Endothelial cell of umbilical vein (primary cell): ENCODE results near the gene ATP13A5. TPM values are rescaled to one million over a fixed set of nuclear protein-coding genes. Genes with fewer than 3 reads are reported as not detected.

Experiments used
- BruUV-seq: library from RNA; stranded (reverse); fragments of 400-500 nt; replicated peaks from 2 replicates; lab custom pipeline; 2021; lab: Mats Ljungman, UMichigan
- CTCF ChIA-PET: fragments of 300-600, 350-600 bp; sonication (Branson Sonifier 250); formaldehyde crosslinking; loops from one replicate; lab custom pipeline; 2021; ENCODE audit warnings: antibody characterized with exemption, inconsistent platforms; lab: Charles Lee
- POLR2A ChIA-PET: fragments of 300-600, 350-600 bp; sonication (Branson Sonifier 250); formaldehyde crosslinking; loops from one replicate; lab custom pipeline; 2021; ENCODE audit warnings: antibody characterized with exemption, inconsistent platforms; lab: Charles Lee
- DNase-seq: peaks from one replicate; pipeline ENCODE4 v3.0.0-alpha.2; 2011; ENCODE audit warnings: low read depth, low spot score
- FAIRE-seq: peaks from 2 replicates; lab custom pipeline; 2011; peaks lifted over from hg19 to GRCh38; lab: Jason Lieb, UNC
- H2AFZ ChIP-seq: 2 replicates; pipeline ENCODE4 v1.6.0; 2012; ENCODE audit warnings: low read depth, low read length, control low read depth, inconsistent platforms
- H3K27ac ChIP-seq: 2 replicates; pipeline ENCODE4 v1.5.1; 2011; ENCODE audit warnings: low read depth, mild to moderate bottlenecking, control low read depth, low read length, moderate library complexity; ENCODE audit not compliant: insufficient read depth
- H3K27me3 ChIP-seq, 2 experiments: 2 replicates each; pipeline versions ENCODE4 v1.6.0 to v1.6.1; 2011; ENCODE audit warnings: low read length in 2 of 2, mixed read lengths in 1 of 2; ENCODE audit not compliant: control insufficient read depth in 2 of 2, insufficient read depth in 2 of 2
- H3K36me3 ChIP-seq, 2 experiments: 2 replicates in 1 of 2; 3 replicates in 1 of 2; pipeline ENCODE4 v1.5.1; 2011; ENCODE audit warnings: low read length in 2 of 2, mild to moderate bottlenecking in 1 of 2, moderate library complexity in 1 of 2; ENCODE audit not compliant: control insufficient read depth in 2 of 2, insufficient read depth in 2 of 2; ENCODE audit errors: extremely low read depth in 1 of 2
- H3K4me1 ChIP-seq: 3 replicates; pipeline ENCODE4 v1.5.1; 2011; ENCODE audit warnings: mild to moderate bottlenecking, low read length; ENCODE audit not compliant: control insufficient read depth, insufficient read depth; ENCODE audit errors: extremely low read depth
- H3K4me2 ChIP-seq: 2 replicates; pipeline ENCODE4 v1.6.1; 2011; ENCODE audit warnings: low read length, control low read depth, mixed read lengths; ENCODE audit not compliant: insufficient read depth
- H3K4me3 ChIP-seq, 3 experiments: fragments of 200-600 bp in 1 of 3; sonication (generic), shearing (Covaris generic) in 1 of 3; replicated peaks in 1 of 3; 2 replicates each; pipeline ENCODE4 v1.5.1; 2011 to 2016; ENCODE audit warnings: control low read depth in 3 of 3, low read length in 3 of 3, mild to moderate bottlenecking in 2 of 3, inconsistent platforms in 1 of 3, low read depth in 1 of 3, moderate library complexity in 1 of 3; ENCODE audit not compliant: insufficient read depth in 1 of 3
- H3K79me2 ChIP-seq: 2 replicates; pipeline ENCODE4 v1.6.0; 2012; ENCODE audit warnings: low read length, inconsistent platforms; ENCODE audit not compliant: control insufficient read depth, insufficient read depth
- H3K9ac ChIP-seq: replicated peaks from 2 replicates; pipeline ENCODE3; 2011; ENCODE audit warnings: low read length, control low read depth; ENCODE audit not compliant: insufficient read depth; ENCODE audit errors: extremely low read depth
- H3K9me1 ChIP-seq: replicated peaks from 3 replicates; pipeline ENCODE4 v1.6.0; 2011; ENCODE audit warnings: mild to moderate bottlenecking, low read length; ENCODE audit not compliant: control insufficient read depth, insufficient read depth; ENCODE audit errors: extremely low read depth
- H3K9me3 ChIP-seq: replicated peaks from 2 replicates; pipeline ENCODE4 v1.5.1; 2012; ENCODE audit warnings: low read length, inconsistent platforms; ENCODE audit not compliant: control insufficient read depth, insufficient read depth
- H4K20me1 ChIP-seq: replicated peaks from 2 replicates; pipeline ENCODE3; 2011; ENCODE audit warnings: mild to moderate bottlenecking, low read length; ENCODE audit not compliant: control insufficient read depth, insufficient read depth; ENCODE audit errors: extremely low read depth
- CTCF ChIP-seq, 2 donors: IDR thresholded peaks; 1 replicate in 1 of 2; 2 replicates in 1 of 2; pipeline ENCODE4 v1.5.1; 2011; ENCODE audit warnings: low read length in 2 of 2, mild to moderate bottlenecking in 2 of 2, moderate library complexity in 2 of 2, control low read depth in 1 of 2, inconsistent platforms in 1 of 2, low read depth in 1 of 2; ENCODE audit not compliant: insufficient read depth in 1 of 2; ENCODE audit errors: extremely low read depth in 1 of 2
- EZH2 ChIP-seq: IDR thresholded peaks from 2 replicates; pipeline ENCODE4 v1.6.1; 2012; ENCODE audit warnings: borderline replicate concordance, low read depth, mild to moderate bottlenecking, moderate library complexity, low read length, inconsistent platforms; ENCODE audit not compliant: severe bottlenecking
- FOS ChIP-seq: IDR thresholded peaks from 2 replicates; pipeline ENCODE4 v1.6.1; 2011; ENCODE audit warnings: mild to moderate bottlenecking, low read length, moderate library complexity, borderline replicate concordance; ENCODE audit not compliant: insufficient read depth
- GATA2 ChIP-seq: IDR thresholded peaks from 2 replicates; pipeline ENCODE4 v1.7.0; 2011; ENCODE audit warnings: low read depth, mild to moderate bottlenecking, moderate library complexity, mixed read lengths, low read length; ENCODE audit not compliant: insufficient read length, insufficient read depth
- JUN ChIP-seq: IDR thresholded peaks from 2 replicates; pipeline ENCODE4 v1.6.1; 2011; ENCODE audit warnings: borderline replicate concordance, low read depth; ENCODE audit not compliant: insufficient read length, insufficient read depth
- MAX ChIP-seq: IDR thresholded peaks from 2 replicates; pipeline ENCODE4 v1.6.1; 2011; ENCODE audit not compliant: insufficient read depth, insufficient read length
- MYC ChIP-seq: IDR thresholded peaks from one replicate; pipeline ENCODE4 v1.6.1; 2011; ENCODE audit warnings: mild to moderate bottlenecking, low read depth, low read length
- POLR2A ChIP-seq: IDR thresholded peaks from 2 replicates; pipeline ENCODE4 v1.6.1; 2012; ENCODE audit warnings: low read depth, mild to moderate bottlenecking, control low read depth, low read length
- POLR2AphosphoS5 ChIP-seq: IDR thresholded peaks from 2 replicates; pipeline ENCODE4 v1.6.1; 2012; ENCODE audit warnings: low read depth, mild to moderate bottlenecking, control low read depth, low read length, moderate library complexity; ENCODE audit not compliant: insufficient read depth
- dilution Hi-C: fragments of 300-500 bp; cut with MboI; formaldehyde crosslinking; loops from one replicate; pipeline ENCODE4 v1.15.0; 2019; ENCODE audit warnings: low sequenced_read_pairs; ENCODE audit not compliant: extremely low pct_ligation_motif_present
- intact Hi-C: fragments of 100-400 bp; cut with micrococcal nuclease; formaldehyde crosslinking; loops from one replicate; pipeline ENCODE4 v1.10.0; 2022
- polyA plus RNA-seq, 4 experiments: library from polyadenylated mRNA; depleted of rRNA in 3 of 4; stranded (reverse) in 3 of 4; unstranded in 1 of 4; fragments of >200 nt; gene quantifications; 2 replicates each; pipeline versions ENCODE4 v1.2.1 to v1.2.3, GENCODE V29; 2011 to 2012; ENCODE audit warnings: missing spikeins in 1 of 4
- total RNA-seq: library from RNA; stranded (reverse); gene quantifications from 2 replicates; pipeline ENCODE4 v1.2.3, GENCODE V29; 2021

Gene ATP13A5
- total and polyA plus RNA-seq, 2 donors (not counting 3 experiments of a cell fraction or from before 2014, with no cell fraction given): not detected

DNA sequence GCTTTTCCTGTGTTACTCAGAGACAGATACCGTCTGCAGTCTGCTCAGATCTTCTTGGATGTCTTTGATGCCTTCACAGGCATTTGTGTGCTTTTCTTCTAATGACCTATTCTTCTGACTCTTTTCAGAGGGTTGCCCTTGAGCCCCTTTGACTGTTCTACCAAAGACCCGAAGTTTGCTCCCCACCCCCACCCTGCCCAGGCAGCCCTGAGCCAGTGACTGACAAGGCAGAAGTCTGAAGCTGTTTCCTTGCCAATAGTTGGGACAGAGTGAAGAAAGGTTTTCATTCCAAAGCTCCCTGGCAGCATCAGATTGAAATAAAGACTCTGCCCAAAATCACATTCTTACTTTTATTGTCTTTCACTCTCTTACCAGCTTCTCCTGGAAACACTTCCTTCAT, 9.0 kb upstream of the ATP13A5 start:
- dilution Hi-C loops (no loop called here), intact Hi-C loops (no loop called here)
- no peaks in the 10 kb centered on the region for H3K27me3 ChIP-seq
- no peaks in the 10 kb centered on the region for H3K36me3 ChIP-seq
- BruUV-seq: no TSS peak
- H3K9me1 ChIP-seq: no peaks in the 10 kb centered on the region
- ChIA-PET POLR2A (no interaction called here), CTCF (no interaction called here)
- no peak overlapping the region for H3K4me2 ChIP-seq
- no peak overlapping the region for H2AFZ ChIP-seq
- no peak overlapping the region for H3K4me3 ChIP-seq
- no peaks in the 10 kb centered on the region for H3K4me1 ChIP-seq
- H3K27ac ChIP-seq: no peak overlapping the region
- FAIRE-seq (no peak), DNase-seq (no peak)
- no peak overlapping the region for H3K9ac ChIP-seq
- no peaks in the 10 kb centered on the region for H3K79me2 ChIP-seq
- no peaks in the 10 kb centered on the region for H4K20me1 ChIP-seq
- TF ChIP-seq POLR2AphosphoS5 (no peak), GATA2 (no peak), JUN (no peak), CTCF (IDR thresholded peaks at IDR 0.05; ENCODE audit: extremely low read depth in 1 of 2, insufficient read depth in 1 of 2, low read depth in 1 of 2, low read length in 2 of 2) (no peak), POLR2A (no peak), MYC (no peak), EZH2 (no peak)
- no peaks in the 10 kb centered on the region for H3K9me3 ChIP-seq

DNA sequence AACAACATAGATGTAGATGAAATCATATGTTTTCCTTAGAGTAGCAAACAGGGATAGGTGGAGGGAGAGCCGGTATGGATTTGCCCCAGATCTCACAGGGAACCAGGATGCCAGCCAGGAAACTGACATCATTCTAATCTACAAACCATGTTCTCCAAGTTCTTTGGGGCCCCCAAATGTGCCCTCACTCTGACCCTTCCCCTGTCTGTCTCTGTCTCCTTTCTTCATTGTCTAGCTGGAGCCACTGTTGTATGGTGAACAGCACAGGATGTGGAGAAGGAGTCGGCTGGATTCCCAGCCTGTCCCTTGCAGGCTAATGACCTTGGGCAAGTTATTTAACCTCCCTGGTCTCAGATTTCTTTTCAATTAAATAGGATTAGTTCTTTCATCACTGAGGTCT, 962 bp downstream of the ATP13A5 start:
- Histone ChIP-seq H3K36me3 (no peaks in the 10 kb centered on the region), H3K9me3 (no peaks in the 10 kb centered on the region), H3K9ac (no peak overlapping the region), H3K4me2 (no peak overlapping the region), H4K20me1 (no peaks in the 10 kb centered on the region), H2AFZ (no peak overlapping the region), H3K4me1 (no peaks in the 10 kb centered on the region), H3K27ac (no peak overlapping the region), H3K27me3 (no peaks in the 10 kb centered on the region), H3K9me1 (no peaks in the 10 kb centered on the region), H3K79me2 (no peaks in the 10 kb centered on the region), H3K4me3 (no peak overlapping the region)
- ChIA-PET CTCF (no interaction called here), POLR2A (no interaction called here)
- FAIRE-seq (no peak), DNase-seq (peak; percentile 8)
- dilution Hi-C loops (no loop called here), intact Hi-C loops (no loop called here)
- no TSS peak for BruUV-seq
- TF ChIP-seq POLR2A: no peak
- no peak for TF ChIP-seq EZH2
- TF ChIP-seq JUN: no peak
- TF ChIP-seq MAX: no peak
- no peak for TF ChIP-seq CTCF (IDR thresholded peaks at IDR 0.05; ENCODE audit: extremely low read depth in 1 of 2, insufficient read depth in 1 of 2, low read depth in 1 of 2, low read length in 2 of 2)
- no peak for TF ChIP-seq FOS
- no peak for TF ChIP-seq MYC
- no peak for TF ChIP-seq GATA2
- no peak for TF ChIP-seq POLR2AphosphoS5
